GM18951 (cell line): ENCODE results near the gene CTXND2.
"Not testable (repeated sequence)": the region's sequence is repeated elsewhere in the genome, so short reads cannot be mapped to it uniquely, and the experiment has no call there.

Experiments used
- POLR2A ChIP-seq: IDR thresholded peaks from 4 replicates; pipeline ENCODE4 v1.6.1; 2011; ENCODE audit warnings: mild to moderate bottlenecking; ENCODE audit not compliant: insufficient read length, insufficient read depth; ENCODE audit errors: extremely low read depth
- in situ Hi-C: fragments of 300-500 bp; cut with MboI; formaldehyde crosslinking; loops from one replicate; pipeline ENCODE4 v1.12.0; 2022; ENCODE audit warnings: low sequenced_read_pairs, mixed read lengths, inconsistent platforms; ENCODE audit not compliant: unreplicated experiment

CTXND2 gene

DNA sequence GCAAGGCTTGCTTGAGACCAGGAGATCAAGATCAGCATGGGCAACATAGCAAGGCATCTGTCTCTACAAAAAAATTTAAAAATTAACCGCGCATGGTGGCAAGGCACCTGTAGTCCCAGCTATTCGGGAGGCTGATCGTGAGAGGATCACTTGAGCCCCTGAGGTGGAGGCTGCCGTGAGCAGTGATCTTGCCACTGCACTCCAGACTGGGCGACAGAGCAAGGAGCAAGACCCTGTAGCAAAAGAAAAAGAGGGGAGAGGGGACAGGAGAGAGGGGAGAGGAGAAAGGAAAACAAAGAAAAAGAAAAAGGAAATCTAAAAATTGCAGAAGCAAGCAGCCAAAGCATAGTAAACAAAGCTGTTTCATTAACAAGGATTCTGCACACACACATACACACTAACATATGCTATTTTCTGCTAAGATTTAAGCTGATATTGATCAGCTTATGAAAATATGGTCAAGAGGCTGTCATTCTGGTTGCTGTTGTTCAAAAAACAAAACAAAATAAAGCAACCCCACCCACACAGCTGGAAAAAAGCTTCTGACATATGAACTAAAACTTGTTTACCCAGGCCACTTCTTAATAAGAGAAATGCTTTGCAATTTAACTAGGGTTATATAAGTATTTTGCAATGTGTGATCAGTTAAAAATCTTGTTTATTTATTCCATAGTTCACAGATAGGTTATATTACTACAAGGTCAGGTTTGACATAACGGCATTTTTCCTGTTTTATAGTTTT lies 12.3 kb upstream of the CTXND2 start:
- no peak for TF ChIP-seq POLR2A
- in situ Hi-C loops = no loop called here

DNA sequence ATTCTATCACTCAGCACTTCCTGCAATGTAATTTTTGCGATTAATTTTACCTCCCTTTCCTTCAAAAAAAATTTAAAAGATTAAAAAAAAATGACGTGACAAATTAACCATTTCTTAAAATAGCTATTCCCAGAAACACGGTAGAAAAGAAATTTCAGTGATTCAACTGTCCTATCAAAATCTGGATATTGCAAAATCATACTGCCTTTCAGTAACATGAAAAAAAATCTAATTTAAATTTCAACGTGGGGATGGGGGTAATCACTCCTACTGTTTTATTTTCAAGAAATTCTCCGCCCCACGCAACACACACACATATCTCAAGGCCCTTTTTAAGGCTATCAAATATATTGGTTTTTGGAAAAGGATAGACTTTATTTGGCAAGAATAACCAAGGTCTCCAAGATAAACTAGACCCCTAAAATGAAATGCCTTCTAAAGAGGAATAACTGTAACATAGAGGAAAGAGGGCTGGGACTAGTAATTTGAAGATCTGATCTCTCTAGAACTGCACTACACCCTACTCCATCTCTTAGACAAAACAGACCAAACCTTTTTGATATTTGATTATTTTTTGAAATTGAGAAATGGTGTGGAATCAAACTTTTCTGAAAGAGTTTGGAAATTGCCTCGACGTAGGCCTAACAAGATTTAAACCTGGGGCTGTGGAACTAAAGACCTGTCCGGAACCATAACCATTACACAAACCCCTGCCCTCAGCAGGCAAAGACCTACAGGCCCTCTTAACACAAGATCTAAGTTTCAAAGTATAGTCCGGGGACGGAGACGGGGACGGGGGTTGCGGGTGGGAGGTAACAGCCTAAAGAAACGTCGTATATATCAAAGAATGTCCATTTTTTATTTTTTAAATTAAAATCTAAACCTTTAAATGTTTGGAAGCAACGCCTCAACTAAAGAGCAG lies 11.5 kb upstream of the CTXND2 start:
- TF ChIP-seq POLR2A = no peak
- in situ Hi-C loops = no loop called here

DNA sequence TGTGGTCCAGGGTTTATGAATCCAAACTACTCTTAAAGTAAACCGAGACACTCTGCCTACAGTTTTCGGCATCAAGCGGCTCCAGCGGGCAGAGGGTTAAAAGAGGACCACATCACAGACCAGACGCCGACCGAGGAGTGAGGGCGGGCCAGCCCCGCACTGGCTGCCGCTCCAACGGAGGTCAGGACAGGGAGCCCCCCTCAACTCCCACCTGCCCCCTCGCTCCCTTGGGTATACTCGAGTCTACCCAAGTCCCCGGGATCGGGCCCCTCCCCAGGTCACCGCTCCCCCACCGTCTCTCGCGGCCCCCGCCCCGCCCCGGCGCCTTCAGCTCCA lies 10.8 kb upstream of the CTXND2 start:
- no peak for TF ChIP-seq POLR2A

DNA sequence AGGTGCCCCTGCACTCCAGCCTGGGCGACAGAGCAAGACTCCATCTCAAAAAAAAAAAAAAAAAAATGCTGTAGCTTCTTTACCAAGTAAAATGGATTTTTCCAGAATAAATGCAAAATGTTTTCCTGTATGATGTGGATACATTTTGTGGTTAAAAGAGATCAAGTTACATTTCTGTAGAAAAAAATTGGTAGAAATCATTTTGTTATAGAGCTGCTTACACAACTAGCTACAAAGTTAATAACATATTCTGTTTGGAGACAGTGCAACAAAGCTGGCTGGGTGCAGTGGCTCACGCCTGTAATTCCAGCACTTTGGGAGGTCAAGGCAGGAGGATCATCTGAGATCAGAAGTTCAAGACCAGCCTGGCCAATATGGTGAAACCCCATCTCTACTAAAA lies 8.0 kb upstream of the CTXND2 start:
- in situ Hi-C loops = not testable (repeated sequence)

More for the DNA sequence above, 10.8 kb upstream of the CTXND2 start:
- in situ Hi-C loops = no loop called here

DNA sequence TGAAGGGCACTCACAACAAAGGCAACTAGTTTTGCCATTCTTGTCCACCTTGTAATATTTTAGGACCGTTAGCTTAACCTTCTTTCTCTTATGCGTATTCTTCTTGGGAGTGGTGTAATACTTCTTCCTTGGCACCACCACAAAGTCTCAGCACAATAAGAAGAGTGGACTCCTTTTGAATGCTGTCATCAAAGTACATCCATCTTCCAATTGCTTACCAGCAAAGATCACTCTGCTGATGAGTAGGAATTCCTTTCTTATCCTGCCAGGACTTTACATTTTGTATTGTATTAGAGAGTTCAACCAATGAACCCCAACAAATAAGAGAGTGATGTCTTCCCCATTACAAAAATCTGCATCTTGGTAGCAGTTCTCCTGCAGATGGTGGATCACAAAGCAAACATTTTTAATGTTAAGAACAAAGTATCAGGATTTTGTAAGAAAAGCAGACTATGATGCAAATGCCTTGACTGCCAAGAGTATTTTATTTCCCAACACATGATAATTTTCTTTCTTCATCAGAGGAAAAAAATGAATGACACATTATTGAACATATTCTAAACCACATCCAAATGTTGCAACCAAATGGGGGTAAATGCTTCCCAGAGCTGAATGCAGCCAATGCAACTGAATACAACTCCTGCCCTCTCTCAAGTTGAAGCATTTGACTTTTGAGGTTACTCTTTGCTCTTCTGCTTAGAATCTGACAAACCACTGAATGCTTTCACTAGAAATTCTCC lies 5.4 kb upstream of the CTXND2 start:
- TF ChIP-seq POLR2A = no peak
- in situ Hi-C loops = no loop called here

DNA sequence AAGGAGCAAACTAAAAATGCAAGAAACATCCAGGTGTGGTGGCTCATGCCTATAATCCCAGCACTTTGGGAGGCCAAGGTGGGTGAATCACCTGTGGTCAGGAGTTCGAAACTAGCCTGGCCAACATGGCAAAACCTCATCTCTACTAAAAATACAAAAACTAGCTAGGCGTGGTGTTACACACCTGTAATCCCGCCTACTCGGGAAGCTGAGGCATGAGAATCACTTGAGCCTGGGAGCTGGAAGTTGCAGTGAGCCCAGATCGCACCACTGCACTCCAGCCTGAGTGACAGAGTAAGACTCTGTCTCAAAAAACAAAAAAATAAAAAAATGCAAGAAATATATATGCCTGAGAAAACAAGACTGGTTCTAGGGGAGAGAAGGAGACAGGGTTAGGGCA lies 3.8 kb upstream of the CTXND2 start:
- in situ Hi-C loops = not testable (repeated sequence)

DNA sequence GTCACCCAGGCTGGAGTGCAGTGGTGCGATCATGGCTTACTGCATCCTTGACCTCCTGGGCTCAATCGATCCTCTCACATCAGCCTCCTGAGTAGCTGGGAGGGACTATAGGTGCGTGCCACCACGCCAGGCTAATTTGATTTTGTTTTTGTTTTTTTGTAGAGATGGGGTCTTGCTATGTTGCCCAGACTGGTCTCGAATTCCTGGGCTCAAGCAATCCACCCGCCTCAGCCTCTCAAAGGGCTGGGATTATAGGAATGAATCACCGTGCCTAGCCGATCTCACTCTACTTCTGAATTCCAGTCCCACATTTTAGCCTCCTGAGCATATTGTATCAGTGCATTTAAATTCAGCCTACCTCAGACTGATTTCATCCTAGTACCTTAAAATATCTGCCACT lies 1.8 kb downstream of the CTXND2 start:
- in situ Hi-C loops = no loop called here
- no peak for TF ChIP-seq POLR2A

DNA sequence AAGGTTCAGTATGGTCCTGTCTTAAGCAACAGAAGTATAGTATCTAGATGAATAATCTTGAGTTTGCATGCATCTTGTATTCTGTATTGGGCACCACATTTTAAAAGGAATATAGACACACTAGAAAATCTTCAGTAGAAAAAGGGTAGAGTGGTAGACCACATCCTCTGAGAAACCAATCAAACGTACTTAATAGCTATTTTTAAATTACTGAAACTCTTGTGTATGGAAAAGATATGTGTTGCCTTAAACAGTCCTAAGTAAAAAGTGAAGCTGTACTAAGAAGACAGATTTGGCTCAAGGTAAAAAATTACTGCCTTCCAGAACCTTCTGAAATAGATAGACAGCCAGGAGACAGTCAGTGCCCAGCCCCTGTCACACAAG lies 3.1 kb downstream of the CTXND2 start:
- in situ Hi-C loops = no loop called here
- TF ChIP-seq POLR2A = no peak

DNA sequence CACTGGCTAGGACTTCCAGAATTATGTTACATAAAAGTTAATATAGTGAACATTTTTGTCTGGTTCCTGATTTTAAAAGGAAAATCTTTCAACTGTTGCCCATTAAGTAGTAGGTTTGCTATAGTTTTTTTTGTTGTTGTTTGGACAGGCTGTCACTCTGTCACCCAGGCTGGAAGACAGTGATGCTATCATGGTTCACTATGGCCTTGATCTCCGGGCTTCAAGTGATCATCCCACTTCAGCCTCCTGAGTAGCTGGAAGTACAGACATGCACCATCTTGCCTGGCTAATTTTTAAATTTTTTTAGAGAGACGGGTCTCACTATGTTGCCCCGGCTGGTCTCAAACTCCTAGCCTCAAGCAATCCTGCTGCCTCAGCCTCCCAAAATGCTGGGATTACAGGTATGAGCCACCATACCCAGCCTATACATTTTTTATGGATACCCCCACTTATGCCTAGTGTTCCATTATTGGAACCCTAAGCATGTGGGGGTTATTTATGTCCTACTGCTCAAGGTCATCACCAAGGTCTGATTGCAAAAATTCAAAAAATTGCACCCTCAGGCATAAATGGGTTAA lies 6.5 kb downstream of the CTXND2 start:
- in situ Hi-C loops = no loop called here
- TF ChIP-seq POLR2A = no peak

DNA sequence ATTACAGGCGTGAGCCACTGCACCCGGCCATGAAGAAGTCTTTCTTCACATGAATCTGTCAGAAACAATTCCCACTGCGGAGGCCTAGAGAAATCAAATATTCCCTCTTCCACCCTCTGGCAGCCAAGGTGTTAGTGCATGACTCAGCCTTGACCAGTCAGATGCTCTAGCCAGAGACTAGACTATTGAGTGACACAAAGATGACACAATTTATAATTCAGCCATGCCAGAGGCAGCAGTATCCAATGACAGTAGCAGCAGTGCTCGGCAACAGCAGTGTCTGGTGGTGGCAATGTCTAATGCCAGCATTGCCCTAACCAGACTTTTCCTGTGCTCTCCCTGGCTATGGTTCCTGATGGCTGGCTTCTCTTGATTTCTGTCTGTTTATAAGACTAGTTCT lies 8.7 kb downstream of the CTXND2 start:
- in situ Hi-C loops = no loop called here
- no peak for TF ChIP-seq POLR2A

DNA sequence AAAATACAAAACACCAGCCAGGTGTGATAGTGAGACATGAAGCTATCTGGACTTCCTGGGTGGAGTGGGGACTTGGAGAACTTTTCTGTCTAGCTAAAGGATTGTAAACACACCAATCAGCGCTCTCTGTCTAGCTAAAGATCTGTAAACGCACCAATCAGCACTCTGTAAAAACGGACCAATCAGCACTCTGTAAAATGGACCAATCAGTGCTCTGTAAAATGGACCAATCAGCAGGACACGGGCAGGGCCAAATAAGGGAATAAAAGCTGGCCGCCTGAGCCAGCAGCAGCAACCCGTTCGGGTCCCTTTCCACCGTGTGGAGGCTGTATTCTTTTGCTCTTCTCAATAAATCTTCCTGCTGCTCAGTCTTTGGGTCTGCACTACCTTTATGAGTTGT lies 12.9 kb downstream of the CTXND2 start:
- in situ Hi-C loops = not testable (repeated sequence)

DNA sequence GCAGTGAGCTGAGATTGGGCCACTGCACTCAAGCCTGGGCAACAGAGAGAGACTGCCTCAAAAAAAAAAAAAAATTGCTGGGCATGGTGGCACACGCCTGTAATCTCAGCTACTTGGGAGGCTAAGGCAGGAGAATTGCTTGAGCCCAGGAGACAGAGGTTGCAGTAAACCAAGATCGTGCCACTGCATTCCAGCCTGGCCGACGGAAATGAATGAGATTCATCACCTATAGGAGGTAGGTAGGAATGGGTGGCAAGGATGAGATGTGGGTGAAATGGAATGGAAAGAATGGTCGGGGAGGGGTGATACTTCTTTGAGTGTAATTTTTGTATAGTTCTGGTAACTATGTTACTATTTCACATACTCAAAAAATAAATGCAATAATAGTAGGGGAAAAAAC lies 15.4 kb downstream of the CTXND2 start:
- TF ChIP-seq POLR2A = no peak
- in situ Hi-C loops = no loop called here

DNA sequence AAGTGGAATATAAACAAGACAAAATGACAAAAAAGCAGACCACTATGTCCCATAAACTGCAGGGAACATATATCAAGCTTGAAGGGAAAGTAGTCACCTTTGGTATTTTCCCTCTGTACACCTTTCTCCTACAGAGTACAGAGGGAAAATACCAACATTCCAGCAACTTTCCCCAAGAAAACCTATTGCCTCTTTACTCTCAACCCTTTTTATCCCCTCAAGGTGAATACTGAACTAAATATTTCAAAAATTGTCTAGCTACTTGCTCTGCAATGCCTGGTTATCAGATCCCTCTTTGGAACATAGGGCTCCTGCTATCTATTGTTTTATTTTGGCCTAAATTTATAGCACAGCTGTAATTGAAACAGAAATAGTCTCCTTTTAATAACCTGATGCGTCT lies 15.8 kb downstream of the CTXND2 start:
- TF ChIP-seq POLR2A = no peak
- in situ Hi-C loops = no loop called here
